Esophagus (tissue), 2 donors: ENCODE results near the gene WASF2. TPM values are rescaled to one million over a fixed set of nuclear protein-coding genes. Genes with fewer than 3 reads are reported as not detected.
"Not testable (repeated sequence)": the region's sequence is repeated elsewhere in the genome, so short reads cannot be mapped to it uniquely, and the experiment has no call there.

Source experiments
- H3K27ac ChIP-seq, 2 donors: one replicate each; pipeline ENCODE4 v1.5.1; 2013; ENCODE audit warnings: low read depth in 2 of 2, mild to moderate bottlenecking in 2 of 2, inconsistent platforms in 1 of 2, low read length in 1 of 2, moderate library complexity in 1 of 2
- H3K27me3 ChIP-seq, 2 donors: one replicate each; pipeline ENCODE4 v1.6.1; 2013; ENCODE audit warnings: low read length in 2 of 2, control low read depth in 1 of 2, mild to moderate bottlenecking in 1 of 2; ENCODE audit not compliant: insufficient read depth in 2 of 2, control insufficient read depth in 1 of 2
- H3K36me3 ChIP-seq, 2 donors: one replicate each; pipeline ENCODE4 v1.6.1; 2013; ENCODE audit warnings: low read length in 1 of 2; ENCODE audit not compliant: control insufficient read depth in 2 of 2, insufficient read depth in 2 of 2
- H3K4me1 ChIP-seq, 2 donors: one replicate each; pipeline ENCODE4 v1.6.1; 2013; ENCODE audit warnings: low read length in 1 of 2; ENCODE audit not compliant: control insufficient read depth in 2 of 2, insufficient read depth in 2 of 2
- H3K4me3 ChIP-seq, 2 donors: one replicate each; pipeline ENCODE4 v1.5.1; 2013; ENCODE audit warnings: low read length in 2 of 2, mild to moderate bottlenecking in 2 of 2, low read depth in 1 of 2, moderate library complexity in 1 of 2
- H3K9me3 ChIP-seq, 2 donors: one replicate each; pipeline ENCODE4 v1.6.1; 2013; ENCODE audit warnings: mild to moderate bottlenecking in 2 of 2, low read depth in 1 of 2, low read length in 1 of 2, moderate library complexity in 1 of 2; ENCODE audit not compliant: control insufficient read depth in 2 of 2, insufficient read depth in 1 of 2
- WGBS, 2 donors: extraction: QIAGEN DNeasy Blood & Tissue Kit; methylation state at CpG; one replicate each; pipeline ENCODE4 v1.1.7; 2013; 5-methylcytosine and 5-hydroxymethylcytosine counted together
- polyA plus RNA-seq, 2 donors: library from polyadenylated mRNA; stranded (reverse); fragments of 200-250 nt; gene quantifications; one replicate each; pipeline ENCODE4 v1.2.3, GENCODE V29; 2013
- donor health status: healthy with polysubstance abuse.
- donor health status: Bipolar disorder and iron deficiency.

WASF2 gene
- polyA plus RNA-seq, 2 donors: 47.8 TPM

GRCh38 chr1:27444632-27445031, 45.3 kb downstream of the WASF2 start:
- Histone ChIP-seq H3K27ac (no peak overlapping the region), H3K9me3 (no peaks in the 10 kb centered on the region), H3K4me3 (no peak overlapping the region), H3K36me3 (peaks cover 2 to 11% of the 10 kb centered on the region in 2 donors), H3K4me1 (peaks cover 0 to 3% of the 10 kb centered on the region in 2 donors), H3K27me3 (no peaks in the 10 kb centered on the region)
- 18 to 20% methylated on average over 1 of the region's 1 CpG for WGBS, 2 donors

DNA sequence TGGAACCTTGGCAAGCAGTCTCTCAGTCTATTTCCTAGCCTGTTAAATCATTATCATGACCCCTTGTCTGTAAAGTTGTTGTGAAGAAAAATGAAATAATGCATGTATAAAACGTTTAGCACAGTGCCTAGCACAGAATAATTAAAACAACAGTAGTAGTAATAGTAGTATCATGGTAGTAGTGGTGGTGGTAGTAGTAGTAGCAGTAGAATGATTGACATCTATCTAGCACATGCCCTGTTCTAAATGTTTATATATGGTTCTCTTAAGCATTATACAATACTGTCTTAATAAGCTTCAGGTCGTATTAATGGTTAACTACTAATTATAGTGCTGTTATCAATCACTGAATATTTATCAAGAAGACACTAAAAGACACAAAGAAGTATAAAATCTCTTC, 50.8 kb downstream of the WASF2 start:
- 36% methylated on average over 2 of the region's 2 CpGs for whole genome bisulfite sequencing, 2 donors
- Histone ChIP-seq H3K27me3 (no peaks in the 10 kb centered on the region), H3K9me3 (no peaks in the 10 kb centered on the region), H3K36me3 (peaks cover 0 to 11% of the 10 kb centered on the region in 2 donors), H3K27ac (no peak overlapping the region), H3K4me3 (no peak overlapping the region), H3K4me1 (peaks cover 2 to 3% of the 10 kb centered on the region in 2 donors)

- Histone ChIP-seq H3K27me3 (no peaks in the 10 kb centered on the region), H3K4me1 (peaks cover 2 to 3% of the 10 kb centered on the region in 2 donors), H3K27ac (no peak overlapping the region), H3K4me3 (no peak overlapping the region), H3K9me3 (no peaks in the 10 kb centered on the region), H3K36me3 (peaks cover 0 to 9% of the 10 kb centered on the region in 2 donors)
- WGBS, 2 donors: 88 to 95% methylated on average over 1 of the region's 1 CpG
These were observed 51.3 kb downstream of the WASF2 start for GRCh38 chr1:27438621-27439061.

DNA sequence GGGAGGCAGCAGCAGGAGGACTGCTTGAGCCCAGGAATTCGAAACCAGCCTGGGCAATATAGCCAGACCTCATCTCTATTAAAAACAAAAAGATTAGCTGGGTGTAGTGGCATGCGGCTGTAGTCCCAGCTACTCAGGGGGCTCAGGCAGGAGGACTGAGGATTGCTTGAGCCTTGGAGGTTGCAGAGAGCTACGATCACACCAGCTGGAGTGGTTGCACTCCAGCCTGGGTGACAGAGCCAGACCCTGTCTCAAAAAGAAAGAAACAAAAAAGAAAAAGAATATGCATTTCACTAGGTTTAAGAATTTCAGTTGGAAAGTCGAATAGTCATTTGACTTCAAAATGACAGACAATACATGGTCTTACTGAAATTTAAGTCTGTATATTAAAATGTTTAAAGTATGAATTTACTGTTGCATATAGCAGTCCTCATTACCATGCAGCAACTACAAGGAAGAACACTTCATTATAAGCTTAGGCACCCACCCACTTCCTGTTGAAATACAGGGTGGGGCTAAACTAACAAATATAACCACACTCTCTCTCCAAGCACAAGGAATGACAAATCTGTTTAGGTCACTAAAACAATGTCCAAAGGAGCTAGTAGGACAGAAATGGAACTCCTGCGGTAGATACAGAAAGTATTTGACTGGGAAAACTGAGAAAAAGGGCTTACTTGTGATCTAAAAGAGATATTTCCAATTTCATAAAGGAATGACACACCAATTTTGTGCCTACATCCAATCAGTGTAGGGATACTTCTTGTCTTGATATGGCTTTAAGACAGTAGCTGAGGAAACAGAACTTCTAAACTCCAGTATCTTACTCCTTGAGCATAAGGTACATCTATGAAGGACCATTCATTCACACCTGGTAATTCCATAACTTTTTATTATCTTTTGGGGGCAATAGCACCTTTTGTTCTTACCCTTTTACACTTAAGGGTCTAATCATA, 53.5 kb downstream of the WASF2 start:
- H3K27me3 ChIP-seq: no peaks in the 10 kb centered on the region
- peaks cover 3 to 4% of the 10 kb centered on the region in 2 donors for H3K4me1 ChIP-seq
- 37 to 38% methylated on average over 5 of the region's 5 CpGs for WGBS, 2 donors
- peak overlapping the region; percentile 79 to 91 for H3K27ac ChIP-seq
- no peak overlapping the region for H3K4me3 ChIP-seq
- peaks cover 0 to 9% of the 10 kb centered on the region in 2 donors for H3K36me3 ChIP-seq
- no peaks in the 10 kb centered on the region for H3K9me3 ChIP-seq

- H3K27ac ChIP-seq: peak overlapping the region; percentile 79 to 91
- peaks cover 3 to 4% of the 10 kb centered on the region in 2 donors for H3K4me1 ChIP-seq
- H3K36me3 ChIP-seq: peaks cover 0 to 3% of the 10 kb centered on the region in 2 donors
- H3K9me3 ChIP-seq: no peaks in the 10 kb centered on the region
- 53 to 64% methylated on average over 2 of the region's 2 CpGs for WGBS, 2 donors
- H3K27me3 ChIP-seq: no peaks in the 10 kb centered on the region
- H3K4me3 ChIP-seq: no peak overlapping the region
These were observed 54.3 kb downstream of the WASF2 start for GRCh38 chr1:27435566-27436203.

DNA sequence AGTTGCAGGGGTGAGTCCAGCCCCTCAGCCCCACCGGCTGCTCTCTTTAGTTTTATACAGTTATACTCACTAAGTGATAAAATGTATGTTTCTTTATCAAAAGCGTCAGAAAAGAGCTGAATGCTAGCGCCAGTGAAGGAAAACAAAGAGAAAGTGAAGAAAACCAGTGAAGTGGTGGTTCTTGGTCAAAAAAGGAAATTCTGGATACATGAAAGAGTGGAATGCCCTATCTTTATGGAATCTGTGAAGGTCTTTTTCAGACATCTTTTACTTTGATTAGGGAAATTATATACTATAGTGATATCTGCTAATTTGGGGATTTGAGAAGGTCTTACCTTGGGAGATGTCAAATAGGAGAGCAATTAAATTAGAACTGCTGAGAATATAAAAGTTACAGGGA, 56.3 kb downstream of the WASF2 start:
- WGBS, 2 donors: 86 to 92% methylated on average over 3 of the region's 3 CpGs
- no peak overlapping the region for H3K27ac ChIP-seq
- peaks cover 3 to 4% of the 10 kb centered on the region in 2 donors for H3K4me1 ChIP-seq
- no peaks in the 10 kb centered on the region for H3K9me3 ChIP-seq
- no peaks in the 10 kb centered on the region for H3K27me3 ChIP-seq
- no peak overlapping the region for H3K4me3 ChIP-seq
- H3K36me3 ChIP-seq: no peaks in the 10 kb centered on the region

DNA sequence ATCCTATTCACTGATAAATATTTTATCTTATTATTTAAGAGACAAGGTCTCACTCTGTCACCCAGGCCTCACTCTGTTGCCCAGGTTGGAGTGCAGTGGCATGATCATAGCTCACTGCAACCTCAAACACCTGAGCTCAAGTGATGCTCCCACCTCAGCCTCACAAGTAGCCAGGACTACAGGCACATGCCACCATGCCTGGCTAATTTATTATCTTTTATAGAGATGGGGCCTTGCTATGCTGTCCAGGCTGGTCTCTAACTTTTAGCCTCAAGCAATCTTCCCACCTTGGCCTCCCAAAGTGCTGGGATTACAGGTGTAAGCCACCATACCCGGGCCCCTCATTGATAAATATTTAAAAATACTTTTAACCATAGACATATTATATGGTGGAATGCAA, 57.2 kb downstream of the WASF2 start:
- H3K4me3 ChIP-seq, H3K27ac ChIP-seq, H3K4me1 ChIP-seq, H3K9me3 ChIP-seq, H3K27me3 ChIP-seq, H3K36me3 ChIP-seq: not testable (repeated sequence)
- 81 to 90% methylated on average over 1 of the region's 1 CpG for WGBS, 2 donors

GRCh38 chr1:27431601-27431940, 58.4 kb downstream of the WASF2 start:
- Histone ChIP-seq H3K27ac (peak overlapping the region; percentile 33 to 54), H3K36me3 (peaks cover 0 to 7% of the 10 kb centered on the region in 2 donors), H3K27me3 (no peaks in the 10 kb centered on the region), H3K9me3 (no peaks in the 10 kb centered on the region), H3K4me1 (peaks cover 3 to 4% of the 10 kb centered on the region in 2 donors), H3K4me3 (no peak overlapping the region)
- WGBS, 2 donors: 87 to 88% methylated on average over 2 of the region's 2 CpGs

- Histone ChIP-seq H3K4me3 (no peak overlapping the region), H3K27me3 (no peaks in the 10 kb centered on the region), H3K4me1 (peaks cover 1 to 2% of the 10 kb centered on the region in 2 donors), H3K36me3 (peaks cover 0 to 7% of the 10 kb centered on the region in 2 donors), H3K27ac (peak overlapping the region; percentile 33 to 54), H3K9me3 (no peaks in the 10 kb centered on the region)
- WGBS, 2 donors: 26 to 33% methylated on average over 1 of the region's 1 CpG
These were observed 58.9 kb downstream of the WASF2 start for GRCh38 chr1:27430903-27431600.
